C4-2B (cell line): ENCODE results near the gene ZNF599.

Experiments used
- ZFX ChIP-seq: fragments of 450-650 bp; IDR thresholded peaks from 2 replicates; pipeline ENCODE4 v1.6.1; 2017
- TF ChIP-seq, protein P1 (sequence below): fragments of 450-650 bp; conservative IDR thresholded peaks from 2 replicates; pipeline ENCODE4 v1.5.1; 2017; ENCODE audit warnings: mild to moderate bottlenecking

DNA sequence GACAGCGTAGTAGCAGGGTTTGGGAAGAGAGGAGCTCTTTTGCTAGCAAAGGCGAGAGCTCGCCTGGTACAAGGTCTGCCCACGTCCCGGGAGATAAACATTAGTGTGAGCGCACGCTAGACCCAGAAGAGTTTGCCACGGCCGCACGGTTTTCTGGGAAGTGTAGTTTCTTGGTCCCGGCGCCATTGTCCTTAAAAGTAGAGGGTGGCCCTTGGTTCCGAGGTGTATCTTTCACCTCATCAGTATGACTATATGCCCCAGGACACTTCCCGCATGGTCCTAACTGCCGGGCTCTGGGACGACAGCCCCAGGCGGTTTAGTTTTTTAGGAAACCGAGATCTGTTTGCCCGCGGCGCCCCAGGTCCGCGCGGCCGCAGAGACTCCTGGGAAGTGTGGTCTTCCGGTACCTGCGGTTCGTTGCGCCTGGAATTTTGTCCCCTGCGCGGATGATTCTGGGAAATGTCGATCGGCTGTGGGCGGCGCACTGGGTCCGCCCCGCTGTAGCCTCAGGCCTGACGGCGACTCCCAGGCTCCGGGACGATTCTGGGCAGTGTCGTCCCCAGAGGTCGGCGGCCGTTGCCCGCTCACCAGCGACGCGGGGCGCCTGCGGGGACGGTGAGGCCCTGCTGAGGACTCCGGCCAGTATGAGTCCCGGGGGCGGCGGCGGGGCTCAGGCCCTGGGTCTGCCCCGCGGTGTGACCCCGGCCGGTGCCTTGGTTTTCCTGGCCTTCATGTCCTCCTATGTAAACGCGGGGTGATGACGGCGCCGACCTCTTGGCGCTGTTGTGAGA, 39.1 kb downstream of the ZNF599 start, which contains the start of gene ZNF181:
- TF ChIP-seq, protein P1, sequence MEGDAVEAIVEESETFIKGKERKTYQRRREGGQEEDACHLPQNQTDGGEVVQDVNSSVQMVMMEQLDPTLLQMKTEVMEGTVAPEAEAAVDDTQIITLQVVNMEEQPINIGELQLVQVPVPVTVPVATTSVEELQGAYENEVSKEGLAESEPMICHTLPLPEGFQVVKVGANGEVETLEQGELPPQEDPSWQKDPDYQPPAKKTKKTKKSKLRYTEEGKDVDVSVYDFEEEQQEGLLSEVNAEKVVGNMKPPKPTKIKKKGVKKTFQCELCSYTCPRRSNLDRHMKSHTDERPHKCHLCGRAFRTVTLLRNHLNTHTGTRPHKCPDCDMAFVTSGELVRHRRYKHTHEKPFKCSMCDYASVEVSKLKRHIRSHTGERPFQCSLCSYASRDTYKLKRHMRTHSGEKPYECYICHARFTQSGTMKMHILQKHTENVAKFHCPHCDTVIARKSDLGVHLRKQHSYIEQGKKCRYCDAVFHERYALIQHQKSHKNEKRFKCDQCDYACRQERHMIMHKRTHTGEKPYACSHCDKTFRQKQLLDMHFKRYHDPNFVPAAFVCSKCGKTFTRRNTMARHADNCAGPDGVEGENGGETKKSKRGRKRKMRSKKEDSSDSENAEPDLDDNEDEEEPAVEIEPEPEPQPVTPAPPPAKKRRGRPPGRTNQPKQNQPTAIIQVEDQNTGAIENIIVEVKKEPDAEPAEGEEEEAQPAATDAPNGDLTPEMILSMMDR = no peak; the same call in 1 of the 2 replicates
- TF ChIP-seq ZFX = peak; percentile 93
